Tibial nerve (tissue), 4 donors: ENCODE results near the gene FOXP4. TPM values are rescaled to one million over a fixed set of nuclear protein-coding genes. Genes with fewer than 3 reads are reported as not detected.

Experiments
- DNase-seq, 2 donors: peaks; one replicate each; pipeline ENCODE4 v3.0.0-alpha.2; 2019; ENCODE audit warnings: low spot score in 2 of 2
- H3K27ac ChIP-seq, 4 donors: fragments of 200-600 bp; sonication (generic) in 3 of 4; one replicate each; pipeline ENCODE4 v1.5.1; 2017 to 2019; ENCODE audit warnings: mild to moderate bottlenecking in 1 of 4
- H3K27me3 ChIP-seq, 2 donors: fragments of 200-600 bp; sonication (generic) in 1 of 2; one replicate each; pipeline versions ENCODE4 v1.5.1 to v1.6.0; 2017 to 2019
- H3K36me3 ChIP-seq, 3 donors: fragments of 200-600 bp; sonication (generic); one replicate each; pipeline ENCODE4 v1.5.1; 2018 to 2019
- H3K4me1 ChIP-seq, 4 donors: fragments of 200-600 bp; sonication (generic) in 3 of 4; one replicate each; pipeline ENCODE4 v1.5.1; 2017 to 2019
- H3K4me3 ChIP-seq, 4 donors: fragments of 200-600 bp; sonication (generic) in 3 of 4; one replicate each; pipeline ENCODE4 v1.5.1; 2017 to 2019; ENCODE audit warnings: mild to moderate bottlenecking in 1 of 4, moderate library complexity in 1 of 4
- H3K9me3 ChIP-seq, 4 donors: fragments of 200-600 bp; sonication (generic) in 3 of 4; one replicate each; pipeline ENCODE4 v1.5.1; 2017 to 2019
- CTCF ChIP-seq, 5 experiments: fragments of 200-600 bp in 3 of 5; fragments of 450-650 bp in 2 of 5; sonication (generic) in 3 of 5; IDR thresholded peaks; one replicate each; pipeline ENCODE4 v1.5.1; 2016 to 2019; ENCODE audit warnings: antibody characterized with exemption in 5 of 5, mild to moderate bottlenecking in 3 of 5, moderate library complexity in 2 of 5
- EP300 ChIP-seq, 2 donors: sonication (generic); formaldehyde crosslinking; IDR thresholded peaks; one replicate each; pipeline ENCODE4 v1.6.1; 2017; ENCODE audit warnings: antibody characterized with exemption in 2 of 2, mild to moderate bottlenecking in 1 of 2
- POLR2A ChIP-seq, 2 donors: fragments of 450-650 bp; IDR thresholded peaks; one replicate each; pipeline ENCODE4 v1.6.1; 2017; ENCODE audit warnings: antibody characterized with exemption in 2 of 2, mild to moderate bottlenecking in 2 of 2, moderate library complexity in 2 of 2
- WGBS, 2 donors: methylation state at CpG; one replicate each; pipeline ENCODE4 v1.1.5; 2018; 5-methylcytosine and 5-hydroxymethylcytosine counted together
- total RNA-seq, 4 donors: library from RNA; depleted of rRNA; stranded (reverse); fragments of >200 nt; gene quantifications; one replicate each; pipeline ENCODE4 v1.1.0, GENCODE V29; 2016

The FOXP4 gene
- total RNA-seq, 4 donors from 2014 or later: 11.1 to 16.2 (median 14.7) TPM

GRCh38 chr6:41561931-41562911 is 16.0 kb downstream of the FOXP4 start:
- H3K36me3 ChIP-seq: peaks cover 0 to 24% (median 0%) of the 10 kb centered on the region in 3 donors
- H3K9me3 ChIP-seq: no peaks in the 10 kb centered on the region
- no peak for TF ChIP-seq POLR2A (IDR thresholded peaks at IDR 0.05)
- TF ChIP-seq CTCF (IDR thresholded peaks at IDR 0.05): no peak
- no peak for TF ChIP-seq EP300 (IDR thresholded peaks at IDR 0.05)
- no peak for DNase-seq
- H3K27ac ChIP-seq: peak overlapping the region in 2 of 4 donors; percentile 33 to 61
- 73 to 80% methylated on average over 9 to 10 of the region's 10 CpGs for WGBS, 2 donors
- H3K4me3 ChIP-seq: no peak overlapping the region
- no peaks in the 10 kb centered on the region for H3K27me3 ChIP-seq
- H3K4me1 ChIP-seq: peaks cover 0 to 60% (median 19%) of the 10 kb centered on the region in 4 donors

- WGBS, 2 donors: 42 to 46% methylated on average over 8 of the region's 8 CpGs
- H3K4me3 ChIP-seq: no peak overlapping the region
- peaks cover 0 to 25% (median 0%) of the 10 kb centered on the region in 3 donors for H3K36me3 ChIP-seq
- H3K27ac ChIP-seq: peak overlapping the region in 1 of 4 donors; percentile 50
- H3K4me1 ChIP-seq: peaks cover 0 to 70% (median 24%) of the 10 kb centered on the region in 4 donors
- H3K27me3 ChIP-seq: no peaks in the 10 kb centered on the region
- H3K9me3 ChIP-seq: no peaks in the 10 kb centered on the region
- TF ChIP-seq EP300 (IDR thresholded peaks at IDR 0.05) (no peak), CTCF (IDR thresholded peaks at IDR 0.05) (no peak), POLR2A (IDR thresholded peaks at IDR 0.05) (no peak)
- peak in 1 of 2 donors; percentile 41 for DNase-seq
Measured at GRCh38 chr6:41563060-41563776, 17.0 kb downstream of the FOXP4 start.

- no peaks in the 10 kb centered on the region for H3K9me3 ChIP-seq
- peak overlapping the region in 1 of 4 donors; percentile 50 for H3K27ac ChIP-seq
- TF ChIP-seq POLR2A (IDR thresholded peaks at IDR 0.05) (no peak), CTCF (IDR thresholded peaks at IDR 0.05) (no peak), EP300 (IDR thresholded peaks at IDR 0.05) (no peak)
- no peaks in the 10 kb centered on the region for H3K27me3 ChIP-seq
- WGBS, 2 donors: 94% methylated on average over 5 of the region's 5 CpGs
- DNase-seq: no peak
- H3K4me1 ChIP-seq: peaks cover 5 to 84% (median 36%) of the 10 kb centered on the region in 4 donors
- H3K4me3 ChIP-seq: no peak overlapping the region
- H3K36me3 ChIP-seq: peaks cover 0 to 25% (median 0%) of the 10 kb centered on the region in 3 donors
Measured at GRCh38 chr6:41564448-41565142, 18.4 kb downstream of the FOXP4 start.

- Histone ChIP-seq H3K4me1 (peaks cover 5 to 84% (median 43%) of the 10 kb centered on the region in 4 donors), H3K36me3 (peaks cover 0 to 25% (median 0%) of the 10 kb centered on the region in 3 donors), H3K4me3 (no peak overlapping the region), H3K9me3 (no peaks in the 10 kb centered on the region), H3K27ac (peak overlapping the region in 1 of 4 donors; percentile 18), H3K27me3 (no peaks in the 10 kb centered on the region)
- TF ChIP-seq POLR2A (IDR thresholded peaks at IDR 0.05) (no peak), CTCF (IDR thresholded peaks at IDR 0.05) (no peak), EP300 (IDR thresholded peaks at IDR 0.05) (no peak)
- DNase-seq: no peak
- WGBS, 2 donors: 95% methylated on average over 7 to 13 of the region's 13 CpGs
Measured at GRCh38 chr6:41565701-41566100, 19.5 kb downstream of the FOXP4 start.
